Pulmonary artery endothelial cell (primary cell): ENCODE data around the gene KIF5C. TPM values are rescaled to one million over a fixed set of nuclear protein-coding genes. Genes with fewer than 3 reads are reported as not detected.

Experiments
- DNase-seq: peaks from one replicate; pipeline ENCODE4 v3.0.0-alpha.2; 2011; ENCODE audit warnings: low read depth, low spot score
- total RNA-seq: library from RNA; depleted of rRNA; stranded (reverse); fragments of >200 nt; gene quantifications from 2 replicates; pipeline ENCODE4 v1.2.3, GENCODE V29; 2014

The KIF5C gene
- total RNA-seq, 1 donor from 2014 or later, result under 0.01 TPM

DNA sequence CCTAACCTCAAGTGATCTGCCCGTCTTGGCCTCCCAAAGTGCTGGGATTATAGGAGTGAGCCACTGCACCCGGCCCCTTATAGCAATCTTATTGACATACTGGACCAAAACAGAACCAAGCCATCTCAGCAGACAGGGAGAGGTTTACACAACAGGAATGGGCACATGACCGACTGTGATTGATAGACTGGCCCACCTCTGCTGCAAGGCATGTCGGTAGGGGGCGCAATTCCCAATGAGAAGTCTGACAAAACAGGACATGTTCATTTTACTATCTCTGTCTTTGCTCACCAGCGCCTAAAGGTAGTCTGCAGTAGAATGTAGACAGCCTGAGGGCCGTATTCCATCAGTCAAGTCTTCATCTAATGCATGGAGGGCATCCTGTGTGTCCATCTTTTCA lies 165.4 kb downstream of the KIF5C start:
- DNase-seq, result no peak

DNA sequence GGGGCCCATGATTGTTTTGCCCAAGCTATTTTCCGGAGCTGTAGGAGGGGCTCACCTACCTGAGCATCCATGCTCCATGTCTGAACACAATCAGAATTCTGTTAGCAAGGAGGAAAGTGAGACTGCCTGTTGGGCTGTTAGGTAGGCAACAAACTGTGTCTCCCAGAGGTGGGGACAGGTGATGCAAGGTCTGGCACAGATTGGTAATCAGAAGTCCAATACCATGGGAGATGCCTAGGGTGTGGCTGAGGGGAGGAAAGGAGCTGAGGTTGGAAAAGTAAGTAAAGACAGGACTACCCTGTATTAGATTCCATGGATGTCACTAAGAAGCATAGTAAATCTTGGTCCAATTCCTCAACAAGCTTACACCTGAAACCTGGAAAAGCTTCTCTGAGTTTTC lies 166.5 kb downstream of the KIF5C start:
- no peak for DNase-seq

DNA sequence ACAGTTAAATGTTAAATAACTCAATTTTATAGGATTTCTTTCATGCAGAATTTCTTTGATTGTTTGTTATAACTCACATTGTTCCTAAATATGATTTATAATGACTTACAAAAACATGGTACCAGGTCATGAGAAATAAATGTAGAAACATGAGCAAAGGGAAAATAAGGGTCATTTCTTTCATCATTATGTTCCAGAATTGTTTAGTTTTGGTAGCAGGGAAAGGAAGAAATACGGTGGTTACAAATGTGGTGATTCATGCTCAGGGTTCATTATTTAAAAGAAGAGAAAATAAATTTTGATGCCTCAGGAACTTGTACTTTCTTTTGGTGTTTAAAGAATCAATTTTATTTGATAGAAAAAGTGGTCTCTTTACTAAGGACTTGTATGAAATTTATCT lies 167.9 kb downstream of the KIF5C start:
- DNase-seq, result no peak

DNA sequence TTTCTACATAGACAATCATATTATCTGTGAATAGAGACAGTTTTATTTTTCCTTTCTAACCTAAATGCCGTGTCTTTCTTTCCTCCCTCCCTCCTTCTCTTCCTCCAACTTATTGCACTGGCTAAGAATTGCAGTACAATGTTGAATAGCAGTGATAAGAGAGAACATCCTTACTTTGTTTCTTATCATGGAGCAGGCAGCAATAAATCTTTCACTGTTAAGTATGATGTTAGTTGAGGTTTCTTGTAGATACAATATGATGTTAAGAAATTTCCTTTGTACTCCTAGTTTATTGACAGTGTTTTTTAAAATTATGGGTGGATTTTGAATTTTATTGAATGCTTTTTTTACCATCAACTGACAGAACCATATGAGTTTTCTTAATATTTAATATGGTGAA lies 169.5 kb downstream of the KIF5C start:
- DNase-seq, result no peak

DNA sequence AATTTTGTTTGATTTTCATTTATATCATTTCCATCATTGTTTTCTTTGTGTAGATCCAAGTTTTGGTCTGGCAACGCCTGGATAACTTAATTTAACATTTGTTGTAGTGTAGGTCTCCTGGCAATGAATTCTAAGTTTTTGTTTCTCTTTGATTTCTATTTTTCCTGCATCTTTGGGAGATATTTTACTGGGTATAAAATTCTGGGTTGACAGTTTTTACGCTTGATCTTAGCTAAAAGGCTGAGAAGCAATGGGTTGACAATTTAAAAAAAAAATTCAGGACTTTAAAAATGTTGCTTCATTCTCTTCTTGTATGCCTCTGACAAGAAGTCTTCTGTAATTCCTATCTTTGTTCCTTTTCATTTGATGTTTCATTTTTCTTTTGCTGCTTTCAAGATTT lies 172.1 kb downstream of the KIF5C start:
- no peak for DNase-seq

DNA sequence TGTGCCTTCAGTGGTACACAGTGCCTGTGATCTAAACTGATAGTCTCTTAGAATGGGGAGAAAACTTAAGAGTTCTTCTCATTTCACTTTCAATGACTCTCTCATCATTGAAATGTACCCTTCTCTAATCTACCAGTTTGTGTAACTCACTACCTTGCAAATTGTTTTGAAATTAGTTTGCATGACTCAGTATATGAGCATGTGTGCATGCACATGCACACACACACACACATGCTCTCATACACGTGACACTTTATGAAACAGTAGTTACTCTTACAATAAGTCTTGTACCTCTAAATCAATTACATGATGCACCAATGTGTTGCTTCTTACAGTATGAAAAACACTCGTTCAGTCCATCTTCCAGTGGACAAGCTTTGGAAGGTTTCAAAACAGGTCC lies 174.1 kb downstream of the KIF5C start:
- DNase-seq, result no peak

DNA sequence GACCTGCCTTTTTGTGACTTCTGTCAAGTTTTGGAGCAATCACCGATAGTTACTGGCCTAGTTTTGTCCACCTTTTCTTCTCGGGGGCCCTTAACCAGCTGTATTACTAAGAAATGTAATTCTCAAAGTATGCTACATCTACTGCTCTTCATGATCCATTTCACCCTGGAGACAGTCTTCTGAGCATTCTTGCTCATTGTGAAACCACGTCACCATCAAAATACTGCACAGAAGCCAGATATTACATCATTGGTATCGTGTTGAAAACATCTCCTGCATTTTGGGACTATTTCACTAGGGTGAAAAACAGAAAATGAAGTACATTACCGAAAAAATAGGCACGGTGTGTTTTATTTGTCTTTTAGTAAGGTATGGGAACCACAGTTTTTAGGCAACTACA lies 175.2 kb downstream of the KIF5C start:
- no peak for DNase-seq

DNA sequence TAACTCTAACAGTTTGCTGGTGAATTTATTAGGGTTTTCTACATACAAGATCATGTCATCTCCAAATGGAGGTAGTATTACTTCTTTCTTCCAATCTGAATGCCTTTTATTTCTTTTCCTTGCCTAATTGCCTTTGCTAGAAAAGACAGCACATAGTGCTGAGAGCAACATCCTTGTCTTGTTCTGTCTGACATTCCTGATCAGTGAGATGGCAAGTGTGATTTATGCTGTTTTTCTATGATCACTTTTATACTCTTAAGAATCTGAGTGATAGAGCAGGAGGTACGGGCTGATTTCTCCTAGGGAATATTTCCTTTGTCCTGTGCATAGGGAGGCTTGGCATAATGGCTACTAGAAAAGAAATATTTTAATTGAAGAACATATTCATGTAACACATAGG lies 180.7 kb downstream of the KIF5C start:
- no peak for DNase-seq

DNA sequence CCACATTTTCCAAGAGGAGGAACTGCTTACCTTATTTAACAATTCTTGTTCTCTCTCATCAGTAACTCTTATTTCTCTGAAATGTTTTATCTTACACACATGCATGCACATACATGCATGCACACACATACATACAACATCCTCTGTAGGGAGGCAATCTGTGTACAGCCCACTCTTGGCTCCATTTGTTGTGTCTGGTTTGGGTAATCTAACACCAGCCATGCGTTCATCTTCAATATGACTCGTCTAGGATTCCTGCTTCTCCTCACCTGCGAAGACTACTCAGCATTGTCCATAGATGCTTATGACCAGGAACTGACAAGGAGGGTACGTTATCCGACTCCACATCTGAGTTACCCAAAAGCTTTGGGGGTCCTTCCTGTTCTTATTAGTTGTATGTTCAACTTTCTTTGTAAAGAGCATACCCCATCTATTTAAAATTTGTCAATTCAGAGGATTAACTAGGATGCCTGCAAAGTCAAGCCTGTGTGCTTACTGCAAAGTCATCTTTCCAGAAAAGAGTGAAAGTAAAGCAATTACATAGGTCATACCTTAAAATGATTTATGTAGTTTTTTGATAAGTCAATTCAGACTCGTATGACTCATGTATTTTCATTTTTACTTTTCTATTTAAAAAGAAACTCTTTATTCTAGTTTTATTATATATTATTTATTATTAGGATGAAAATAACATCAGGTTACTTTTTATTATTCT lies 181.7 kb downstream of the KIF5C start:
- no peak for DNase-seq

DNA sequence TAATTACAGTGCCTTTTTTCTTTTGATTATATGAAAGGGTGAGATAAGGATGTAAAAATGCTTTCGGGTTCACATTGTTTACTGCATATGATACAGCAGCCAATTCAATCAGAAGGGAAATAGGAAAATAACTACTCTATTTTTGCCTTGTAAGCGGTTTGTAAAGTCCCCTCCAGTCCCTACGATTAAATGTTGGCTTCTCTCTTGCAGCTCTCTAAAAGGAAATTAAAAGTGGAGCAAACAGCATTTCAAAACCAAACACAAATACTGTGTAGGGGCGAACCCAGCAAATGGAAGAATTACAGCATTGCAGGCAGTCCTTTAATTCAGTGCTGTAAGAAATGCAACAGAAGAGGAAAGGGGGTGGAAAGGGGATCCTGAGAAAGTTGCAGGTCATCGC lies 182.4 kb downstream of the KIF5C start:
- DNase-seq, result no peak

DNA sequence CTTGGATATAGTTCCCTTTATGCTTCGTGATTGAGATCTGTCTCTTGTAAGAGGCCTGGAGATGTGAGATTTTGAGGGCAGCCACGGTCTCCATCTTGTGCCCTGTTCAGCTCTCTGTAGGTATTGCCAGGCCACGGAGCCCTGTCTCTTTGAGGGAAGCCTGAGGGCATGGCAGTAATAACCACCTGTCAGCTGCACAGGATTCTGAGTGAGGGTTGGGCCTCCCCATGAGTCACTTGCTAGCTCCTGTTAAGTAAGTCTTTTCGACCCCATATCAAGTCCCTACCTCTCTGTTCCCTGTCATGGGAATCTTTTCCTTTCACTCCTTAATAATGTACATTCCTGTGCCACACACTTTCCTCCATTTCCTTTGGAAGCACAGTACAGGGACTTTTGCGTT lies 183.9 kb downstream of the KIF5C start:
- no peak for DNase-seq

DNA sequence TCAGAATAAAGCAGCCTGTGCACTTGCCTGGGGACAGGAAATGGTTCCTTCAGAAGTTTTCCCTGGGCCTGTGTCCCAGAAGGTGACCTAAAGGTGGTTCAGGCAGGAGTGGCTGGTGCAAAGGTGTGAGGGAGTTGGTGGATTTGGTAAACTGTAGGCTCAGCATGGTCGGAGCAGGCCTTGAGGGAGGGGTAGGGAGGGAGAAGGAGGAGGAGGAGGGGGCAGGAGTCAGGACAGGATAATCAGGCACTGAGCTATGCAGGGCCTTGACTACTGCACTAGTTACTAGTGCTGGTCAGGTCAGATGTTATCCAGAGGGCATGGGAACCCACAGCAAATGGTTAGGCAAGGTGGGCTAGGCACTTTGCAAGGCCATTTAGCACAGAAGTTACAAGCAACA lies 184.8 kb downstream of the KIF5C start:
- no peak for DNase-seq

DNA sequence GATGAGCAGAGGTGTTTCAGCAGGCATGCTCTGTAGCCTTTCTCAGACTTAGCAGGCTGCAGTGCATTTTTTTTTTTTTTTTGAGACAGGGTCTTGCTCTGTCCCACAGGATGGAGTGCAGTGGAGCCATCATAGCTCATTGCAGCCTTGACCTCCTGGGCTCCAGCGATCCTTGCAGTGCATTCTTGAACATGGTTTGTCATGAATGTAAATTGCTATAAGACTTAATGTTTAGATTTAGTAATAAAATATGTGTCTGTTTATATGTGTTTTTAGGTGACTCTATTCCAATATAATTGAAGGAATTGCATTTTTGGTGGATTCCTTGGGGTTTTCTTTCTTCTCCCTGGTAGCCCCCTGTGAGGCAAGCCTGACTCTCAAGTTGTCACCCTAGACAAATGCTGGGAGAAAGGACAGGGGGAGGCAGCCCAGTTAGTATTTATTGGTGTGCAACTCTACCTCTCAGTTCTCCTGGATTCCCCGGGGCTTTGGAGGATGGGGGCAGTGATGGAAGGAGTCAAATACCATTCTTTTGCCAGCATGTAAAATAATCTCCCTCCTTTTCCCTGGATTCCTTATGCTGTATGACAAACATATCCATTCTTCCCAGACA lies 186.2 kb downstream of the KIF5C start:
- no peak for DNase-seq

DNA sequence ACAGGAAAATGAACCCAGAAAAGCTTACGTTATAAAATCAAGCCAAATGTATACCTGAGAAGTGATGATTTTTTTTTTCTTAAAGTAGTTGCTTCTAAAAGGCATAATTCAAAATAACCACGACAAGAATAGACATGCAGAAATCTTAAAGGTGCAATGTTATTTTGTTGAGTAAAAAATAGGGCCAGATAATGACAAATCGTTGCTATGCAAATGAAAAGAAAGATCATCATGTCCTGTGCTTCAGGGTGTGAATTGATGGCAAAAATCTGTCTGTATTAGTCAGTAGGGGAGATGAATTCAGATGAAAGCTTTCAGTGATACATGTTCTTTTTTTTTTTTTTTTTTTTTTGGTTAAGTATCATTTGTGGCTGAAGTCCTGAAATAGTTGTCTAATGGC lies 187.5 kb downstream of the KIF5C start:
- no peak for DNase-seq

DNA sequence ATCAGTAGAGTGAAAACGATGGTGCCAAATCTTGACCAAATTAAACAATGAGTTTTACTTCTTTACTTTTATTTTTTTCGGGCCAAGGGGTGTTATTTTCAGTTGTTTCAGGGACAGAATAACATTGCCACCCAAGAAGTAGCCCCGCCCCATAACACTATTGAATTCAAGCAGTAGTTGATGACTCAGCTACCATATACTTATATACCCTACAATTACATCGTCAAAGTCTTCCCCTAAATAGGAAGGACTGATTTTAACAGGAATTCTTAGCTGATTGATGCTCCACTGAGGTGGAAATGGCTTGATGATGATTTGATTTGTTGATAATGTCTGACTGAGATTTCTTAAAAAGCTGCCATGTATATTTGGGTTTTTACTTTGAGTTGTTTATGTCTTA lies 188.2 kb downstream of the KIF5C start:
- no peak for DNase-seq

DNA sequence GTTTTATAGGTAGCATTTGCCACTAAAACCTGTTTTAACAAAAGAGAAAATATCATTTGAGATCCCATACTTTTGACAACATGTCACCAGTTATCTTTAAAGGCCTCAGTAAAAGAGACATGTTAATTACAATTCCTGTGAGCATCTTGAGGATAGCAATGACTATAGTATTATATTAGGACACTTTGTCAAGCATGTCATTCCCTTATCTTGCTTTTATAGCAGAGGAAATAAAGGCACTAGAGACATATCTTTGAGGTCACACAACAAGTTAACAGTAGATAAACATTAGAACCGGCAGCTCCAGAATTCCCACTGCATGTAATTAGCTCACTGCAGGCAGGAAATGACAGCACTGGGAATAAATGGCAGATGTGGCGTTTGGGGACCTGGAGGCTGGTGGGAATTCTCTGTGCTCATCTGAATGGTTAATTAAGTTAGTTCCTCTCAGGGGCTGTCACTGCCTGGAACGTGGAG lies 189.4 kb downstream of the KIF5C start:
- no peak for DNase-seq

DNA sequence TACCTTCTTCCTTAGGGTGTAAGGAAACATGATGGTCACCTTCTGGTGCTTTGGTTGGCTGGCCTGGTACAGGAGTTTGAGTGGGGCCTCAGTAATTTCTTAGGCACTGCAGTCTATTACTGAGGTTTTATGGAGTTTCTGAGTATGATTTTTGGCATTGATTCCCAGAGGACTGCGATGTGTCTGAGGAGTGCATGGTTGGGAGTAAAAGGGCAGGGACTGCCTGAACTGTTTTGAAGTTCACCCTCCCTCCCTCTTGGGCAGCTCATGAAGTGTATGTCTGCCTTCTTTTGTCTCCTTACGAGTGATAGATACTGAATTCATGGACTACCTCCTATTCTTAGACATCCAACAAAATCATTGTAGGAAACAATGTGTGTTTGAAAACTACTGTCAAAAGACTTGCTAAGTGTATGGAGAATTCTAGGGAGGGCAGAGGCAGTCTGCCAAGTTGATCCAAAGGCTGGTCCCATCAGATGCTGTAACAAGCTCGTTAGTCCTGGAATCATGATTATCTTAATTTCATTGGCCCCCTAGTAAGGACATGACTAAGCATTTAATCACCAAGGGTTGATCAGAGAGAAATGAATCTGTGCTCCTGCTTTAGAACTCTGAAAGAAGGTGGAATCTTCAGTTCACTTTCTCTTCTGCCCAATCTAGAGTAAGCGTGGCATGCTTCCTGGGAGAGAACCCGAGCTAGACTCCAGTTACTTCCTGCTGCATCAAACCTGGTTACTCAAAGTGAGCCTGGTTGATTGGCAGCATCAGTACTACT lies 190.0 kb downstream of the KIF5C start:
- DNase-seq, result no peak

DNA sequence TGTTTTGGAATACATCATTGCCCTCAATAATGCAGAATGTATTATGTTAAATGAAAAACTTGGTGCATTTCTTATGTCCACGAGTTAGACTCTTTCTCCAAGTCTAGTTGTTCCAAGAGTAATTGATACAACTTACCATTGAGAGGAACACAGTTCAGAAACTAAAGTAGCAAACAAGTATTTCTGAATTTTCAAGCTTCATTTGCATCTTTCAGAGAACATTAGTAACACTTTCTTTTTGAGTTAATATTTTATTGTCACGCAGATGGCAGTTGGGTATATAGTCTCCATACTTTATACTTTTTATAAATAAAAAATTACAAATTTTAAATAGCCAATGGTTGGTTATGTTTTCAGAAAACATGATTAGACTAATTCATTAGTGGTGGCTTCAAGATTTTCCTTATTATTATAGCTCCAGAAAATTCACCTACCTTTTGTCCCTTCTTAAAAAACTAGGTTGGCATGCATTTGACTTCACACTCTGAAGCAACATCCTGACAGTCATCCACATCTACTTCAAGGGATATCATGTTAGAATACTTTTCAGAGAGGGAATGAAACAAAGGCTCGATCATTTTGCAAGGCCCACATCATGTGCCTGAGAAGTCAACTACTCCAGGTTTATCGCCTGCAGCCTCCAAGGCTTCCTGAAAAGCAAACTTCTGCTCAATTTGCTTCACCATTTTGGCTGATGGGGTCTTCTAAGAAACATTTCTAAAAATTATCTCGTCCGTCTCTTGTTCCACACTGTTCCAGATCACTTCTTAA lies 193.4 kb downstream of the KIF5C start:
- no peak for DNase-seq

DNA sequence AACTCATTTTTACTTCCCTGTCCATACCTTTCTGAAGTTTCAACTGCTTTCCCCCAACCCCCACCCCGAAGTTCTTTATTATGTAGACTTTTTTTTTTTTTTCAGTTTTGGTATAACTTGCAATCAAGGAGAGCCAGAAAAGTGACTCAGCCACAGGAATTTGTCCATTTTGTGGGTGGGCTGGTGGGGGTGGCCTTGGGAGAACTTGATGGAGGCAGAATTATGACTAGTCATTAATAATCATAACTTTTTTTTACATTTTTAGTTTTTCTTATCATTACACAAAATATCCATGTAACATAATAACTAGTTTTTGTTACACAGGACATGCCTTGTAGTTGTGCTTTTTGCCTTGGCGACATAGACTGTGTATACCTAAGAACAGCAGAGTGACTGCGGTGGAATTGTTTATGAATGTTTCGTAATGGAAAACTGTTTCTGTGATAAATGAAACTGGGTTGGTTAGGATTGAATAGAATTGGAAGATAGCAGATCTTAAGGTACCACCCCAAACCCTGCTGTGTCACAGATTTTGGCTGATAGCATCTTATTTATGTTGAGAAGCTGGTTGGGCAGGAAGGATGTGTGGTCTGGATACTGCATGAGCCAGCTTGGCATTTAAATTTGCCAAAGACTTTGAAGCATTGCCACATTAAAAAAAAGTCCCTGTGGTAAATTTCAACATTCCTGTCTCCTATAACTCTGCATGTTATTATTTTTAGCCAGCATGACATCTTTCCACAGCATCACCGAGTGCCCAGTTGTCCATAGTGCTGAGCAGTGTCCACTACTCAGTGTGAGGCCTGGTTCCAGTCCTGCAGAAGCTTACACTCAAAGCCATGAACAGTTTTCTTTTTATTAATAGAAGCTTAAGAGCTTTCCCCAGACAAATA lies 194.2 kb downstream of the KIF5C start:
- DNase-seq, result no peak

DNA sequence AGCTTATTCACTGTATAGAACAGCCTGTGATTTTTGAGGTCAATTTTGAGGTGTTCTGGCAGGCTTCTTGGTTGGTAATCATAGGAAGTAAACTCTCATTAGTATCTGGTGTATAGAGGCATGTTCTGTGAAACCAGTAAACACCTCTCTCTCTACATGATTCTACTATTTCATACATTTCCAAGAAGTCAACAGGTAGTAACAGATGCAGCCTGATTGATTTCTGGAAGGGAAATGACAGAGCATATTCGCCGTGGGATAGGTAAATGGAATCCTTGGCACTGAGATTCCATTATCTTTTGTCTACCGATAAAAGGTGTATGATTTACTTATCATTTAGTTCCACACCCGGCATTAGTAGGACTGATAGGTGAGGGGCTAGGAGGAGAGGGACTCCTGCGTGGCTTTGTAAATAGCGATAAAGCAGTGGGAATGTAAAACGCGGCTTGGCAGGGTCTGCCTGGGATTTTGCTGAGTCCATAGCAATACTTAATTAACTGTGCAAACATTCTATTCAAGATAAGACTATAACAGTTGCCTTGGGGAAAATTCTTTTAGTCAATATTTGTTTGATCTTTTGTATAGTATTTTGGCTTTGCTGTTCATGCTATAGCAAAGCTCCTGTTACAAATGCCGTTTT lies 195.8 kb downstream of the KIF5C start:
- no peak for DNase-seq
